ENCODE results near the gene SSX4. TPM values are rescaled to one million over a fixed set of nuclear protein-coding genes. Genes with fewer than 3 reads are reported as not detected.
"Not testable (repeated sequence)": the region's sequence is repeated elsewhere in the genome, so short reads cannot be mapped to it uniquely, and the experiment has no call there.

The SSX4 gene
- total RNA-seq (2014; rRNA removed; shearing (Covaris generic)), result not detected in 2 replicates

- DNase-seq (ENCODE audit: low spot score), result not testable (repeated sequence)
Measured at GRCh38 chrX:48383239-48383638, at the start of gene SSX4. SSX4 (plus strand) TSS chrX:48383539; CDS start chrX:48384054, 515 bp downstream.

GRCh38 chrX:48346059-48346458 lies 37.3 kb upstream of the SSX4 start:
- DNase-seq (ENCODE audit: low spot score), result not testable (repeated sequence)

GRCh38 chrX:48356315-48357094 lies 26.8 kb upstream of the SSX4 start, which contains the start of gene SSX3:
SSX3 (minus strand) TSS chrX:48356703; CDS start chrX:48355249, 1,454 bp downstream.
- DNase-seq (ENCODE audit: low spot score), result not testable (repeated sequence)

- DNase-seq (ENCODE audit: low spot score), result no peak
Measured at GRCh38 chrX:48357681-48358080, 25.7 kb upstream of the SSX4 start.

- DNase-seq (ENCODE audit: low spot score), result not testable (repeated sequence)
Measured at GRCh38 chrX:48359281-48359680, 24.1 kb upstream of the SSX4 start.

GRCh38 chrX:48367717-48368408 lies 15.5 kb upstream of the SSX4 start:
- not testable (repeated sequence) for DNase-seq (ENCODE audit: low spot score)

GRCh38 chrX:48370408-48370807 lies 12.9 kb upstream of the SSX4 start:
- DNase-seq (ENCODE audit: low spot score), result not testable (repeated sequence)

GRCh38 chrX:48396931-48397330 lies 13.6 kb downstream of the SSX4 start:
- not testable (repeated sequence) for DNase-seq (ENCODE audit: low spot score)

- DNase-seq (ENCODE audit: low spot score), result peak; percentile 0
Measured at GRCh38 chrX:48397825-48398224, 14.5 kb downstream of the SSX4 start.

GRCh38 chrX:48411860-48412259 lies 28.5 kb downstream of the SSX4 start, which contains the start of gene SSX4B:
SSX4B (minus strand) TSS chrX:48411960; CDS start chrX:48411372, 588 bp downstream.
- DNase-seq (ENCODE audit: low spot score), result not testable (repeated sequence)

- DNase-seq (ENCODE audit: low spot score), result not testable (repeated sequence)
Measured at GRCh38 chrX:48427027-48427716, 43.8 kb downstream of the SSX4 start.

- DNase-seq (ENCODE audit: low spot score), result not testable (repeated sequence)
Measured at GRCh38 chrX:48429606-48430005, 46.3 kb downstream of the SSX4 start.

- not testable (repeated sequence) for DNase-seq (ENCODE audit: low spot score)
Measured at GRCh38 chrX:48430166-48430565, 46.8 kb downstream of the SSX4 start.

GRCh38 chrX:48433713-48434112 lies 50.4 kb downstream of the SSX4 start:
- not testable (repeated sequence) for DNase-seq (ENCODE audit: low spot score)

Small RNAs within 50 kb of the gene (small RNA-seq; reads per million reads assigned to genes)
- not detected for gene AL606490.4
- not detected for gene AL606490.7
- not detected for gene AL606490.9

Other genes starting within 250 kb of the SSX4 start
- gene SSX5, start 186.7 kb upstream of the SSX4 start, total RNA-seq (2014; rRNA removed; shearing (Covaris generic)), result not detected in 2 replicates
- not detected in 2 replicates for gene SSX1, start 128.1 kb upstream of the SSX4 start, total RNA-seq (2014; rRNA removed; shearing (Covaris generic))
- not detected in 2 replicates for gene SSX3, start 26.8 kb upstream of the SSX4 start, total RNA-seq (2014; rRNA removed; shearing (Covaris generic))
- gene SSX4B, start 28.4 kb downstream of the SSX4 start, total RNA-seq (2014; rRNA removed; shearing (Covaris generic)), result not detected in 2 replicates
- gene SLC38A5, start 86.7 kb downstream of the SSX4 start, total RNA-seq (2014; rRNA removed; shearing (Covaris generic)), result 103 and 136 TPM in 2 replicates
- 102 and 118 TPM in 2 replicates for gene FTSJ1, start 92.7 kb downstream of the SSX4 start, total RNA-seq (2014; rRNA removed; shearing (Covaris generic))
- 6.5 and 8.7 TPM in 2 replicates for gene PORCN, start 125.5 kb downstream of the SSX4 start, total RNA-seq (2014; rRNA removed; shearing (Covaris generic))
- 285 and 311 TPM in 2 replicates for gene EBP, start 138.3 kb downstream of the SSX4 start, total RNA-seq (2014; rRNA removed; shearing (Covaris generic))
- 5.6 and 10.5 TPM in 2 replicates for gene TBC1D25, start 156.2 kb downstream of the SSX4 start, total RNA-seq (2014; rRNA removed; shearing (Covaris generic))
- 134 and 135 TPM in 2 replicates for gene RBM3, start 190.9 kb downstream of the SSX4 start, total RNA-seq (2014; rRNA removed; shearing (Covaris generic))
- gene WDR13, start 214.0 kb downstream of the SSX4 start, total RNA-seq (2014; rRNA removed; shearing (Covaris generic)), result 120 and 165 TPM in 2 replicates

Data from HT-29 (cell line).